Chondrocyte (in vitro differentiated cells): Measurements from ENCODE around the gene HACD2. TPM values are rescaled to one million over a fixed set of nuclear protein-coding genes. Genes with fewer than 3 reads are reported as not detected.

Experiments used
- DNase-seq: peaks from one replicate; pipeline ENCODE4 v3.0.0; 2021; ENCODE audit warnings: mixed read lengths, low spot score
- H3K27ac Mint-ChIP-seq: one replicate; pipeline ENCODE4 v1.8.0; 2021; ENCODE audit warnings: mild to moderate bottlenecking, moderate library complexity, mixed read lengths; ENCODE audit not compliant: unreplicated experiment
- H3K27me3 Mint-ChIP-seq: 2 replicates; pipeline ENCODE4 v1.8.0; 2021; ENCODE audit warnings: low read depth, mixed read lengths
- H3K36me3 Mint-ChIP-seq: 2 replicates; pipeline ENCODE4 v1.8.0; 2021; ENCODE audit warnings: low read depth, mixed read lengths
- H3K4me1 Mint-ChIP-seq: 2 replicates; pipeline ENCODE4 v1.8.0; 2021; ENCODE audit warnings: low read depth, mild to moderate bottlenecking, mixed read lengths
- H3K4me3 Mint-ChIP-seq: one replicate; pipeline ENCODE4 v1.8.0; 2021; ENCODE audit warnings: mild to moderate bottlenecking, moderate library complexity, mixed read lengths; ENCODE audit not compliant: unreplicated experiment
- H3K9me3 Mint-ChIP-seq: 2 replicates; pipeline ENCODE4 v1.8.0; 2021; ENCODE audit warnings: low read depth, mixed read lengths
- total RNA-seq: library from RNA; stranded (reverse); gene quantifications from 3 replicates; pipeline ENCODE4 v1.2.1, GENCODE V29; 2021
- TF ChIP-seq, protein P1 (sequence below): fragments of 200-600 bp; sonication (generic); IDR thresholded peaks from 2 replicates; pipeline ENCODE4 v1.5.0; 2021; ENCODE audit warnings: antibody characterized with exemption, mild to moderate bottlenecking, moderate library complexity

The HACD2 gene
- total RNA-seq, 1 donor from 2014 or later: 79.0 TPM

DNA sequence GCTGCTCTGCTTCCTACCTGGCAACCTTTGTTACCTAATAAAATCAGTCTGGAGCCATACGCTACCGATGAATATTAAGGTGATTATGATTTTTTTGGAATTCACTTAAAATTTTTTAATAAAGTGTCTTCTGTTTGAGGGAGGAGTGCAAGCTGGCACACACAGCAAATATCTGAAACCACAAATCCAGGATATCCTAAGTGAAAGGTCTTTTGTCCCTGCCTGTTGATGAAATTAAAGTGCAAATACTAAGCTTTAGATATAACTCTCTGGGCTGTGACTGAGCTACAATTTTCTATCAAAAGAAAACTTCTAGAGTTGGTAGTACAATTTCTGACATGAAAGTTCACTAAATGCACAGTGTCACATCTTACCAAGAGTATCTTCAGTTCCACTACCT lies 23.7 kb downstream of the HACD2 start:
- H3K4me3 Mint-ChIP-seq: no peak overlapping the region
- DNase-seq: no peak
- H3K9me3 Mint-ChIP-seq: no peaks in the 10 kb centered on the region
- peaks cover 14% of the 10 kb centered on the region for H3K36me3 Mint-ChIP-seq
- H3K27me3 Mint-ChIP-seq: no peaks in the 10 kb centered on the region
- H3K4me1 Mint-ChIP-seq: peaks cover 9% of the 10 kb centered on the region
- TF ChIP-seq, protein P1, sequence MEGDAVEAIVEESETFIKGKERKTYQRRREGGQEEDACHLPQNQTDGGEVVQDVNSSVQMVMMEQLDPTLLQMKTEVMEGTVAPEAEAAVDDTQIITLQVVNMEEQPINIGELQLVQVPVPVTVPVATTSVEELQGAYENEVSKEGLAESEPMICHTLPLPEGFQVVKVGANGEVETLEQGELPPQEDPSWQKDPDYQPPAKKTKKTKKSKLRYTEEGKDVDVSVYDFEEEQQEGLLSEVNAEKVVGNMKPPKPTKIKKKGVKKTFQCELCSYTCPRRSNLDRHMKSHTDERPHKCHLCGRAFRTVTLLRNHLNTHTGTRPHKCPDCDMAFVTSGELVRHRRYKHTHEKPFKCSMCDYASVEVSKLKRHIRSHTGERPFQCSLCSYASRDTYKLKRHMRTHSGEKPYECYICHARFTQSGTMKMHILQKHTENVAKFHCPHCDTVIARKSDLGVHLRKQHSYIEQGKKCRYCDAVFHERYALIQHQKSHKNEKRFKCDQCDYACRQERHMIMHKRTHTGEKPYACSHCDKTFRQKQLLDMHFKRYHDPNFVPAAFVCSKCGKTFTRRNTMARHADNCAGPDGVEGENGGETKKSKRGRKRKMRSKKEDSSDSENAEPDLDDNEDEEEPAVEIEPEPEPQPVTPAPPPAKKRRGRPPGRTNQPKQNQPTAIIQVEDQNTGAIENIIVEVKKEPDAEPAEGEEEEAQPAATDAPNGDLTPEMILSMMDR: no peak
- no peak overlapping the region for H3K27ac Mint-ChIP-seq

GRCh38 chr3:123559040-123559861 lies 25.6 kb downstream of the HACD2 start:
- H3K27me3 Mint-ChIP-seq: no peaks in the 10 kb centered on the region
- peaks cover 25% of the 10 kb centered on the region for H3K36me3 Mint-ChIP-seq
- no peak for DNase-seq
- TF ChIP-seq, protein P1: peak; percentile 94
- H3K27ac Mint-ChIP-seq: no peak overlapping the region
- peaks cover 16% of the 10 kb centered on the region for H3K9me3 Mint-ChIP-seq
- H3K4me3 Mint-ChIP-seq: no peak overlapping the region
- H3K4me1 Mint-ChIP-seq: peaks cover 9% of the 10 kb centered on the region

DNA sequence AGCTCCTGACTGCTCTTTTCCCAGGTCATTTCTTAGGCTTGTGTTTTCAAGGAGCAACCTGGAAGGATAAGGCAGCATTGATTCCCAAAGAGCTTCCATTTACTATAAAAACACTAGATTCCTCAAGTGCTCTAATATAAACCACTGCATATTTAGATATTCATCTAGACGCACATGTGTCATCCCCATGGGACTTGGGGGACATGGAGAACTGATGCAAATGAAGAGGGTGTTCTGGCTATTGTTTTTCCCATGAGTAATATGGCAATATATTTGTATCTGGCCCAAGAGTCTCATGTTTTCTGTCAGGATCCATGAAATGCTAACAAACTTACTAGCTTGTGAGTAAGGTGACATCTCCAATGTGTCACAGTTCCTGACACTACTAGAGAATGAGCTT lies 31.3 kb downstream of the HACD2 start:
- no peak for DNase-seq
- H3K27ac Mint-ChIP-seq: no peak overlapping the region
- peaks cover 31% of the 10 kb centered on the region for H3K9me3 Mint-ChIP-seq
- no peak overlapping the region for H3K4me3 Mint-ChIP-seq
- no peaks in the 10 kb centered on the region for H3K27me3 Mint-ChIP-seq
- TF ChIP-seq, protein P1: no peak
- H3K4me1 Mint-ChIP-seq: peaks cover 7% of the 10 kb centered on the region
- peaks cover 47% of the 10 kb centered on the region for H3K36me3 Mint-ChIP-seq

DNA sequence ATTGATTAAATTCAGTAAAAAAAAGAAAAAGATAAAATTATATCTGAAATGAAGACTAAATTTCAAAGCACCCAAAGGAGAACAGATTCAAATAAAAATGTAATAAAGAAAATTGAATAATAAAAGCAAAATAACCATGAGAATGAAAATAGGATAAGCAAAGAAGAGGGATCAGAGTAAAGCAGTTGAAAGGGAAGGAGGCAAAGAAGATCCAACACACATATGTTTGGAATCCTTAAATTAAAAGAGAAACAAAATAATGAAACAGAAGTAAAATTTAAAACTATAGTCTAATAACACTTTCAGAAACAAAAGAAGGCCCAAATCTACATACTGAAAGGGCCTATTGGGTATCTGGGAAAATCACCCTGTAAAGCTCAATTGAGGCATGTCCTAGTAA lies 32.1 kb downstream of the HACD2 start:
- Mint-ChIP-seq H3K27me3 (no peaks in the 10 kb centered on the region), H3K4me3 (no peak overlapping the region), H3K36me3 (peaks cover 47% of the 10 kb centered on the region), H3K9me3 (peaks cover 31% of the 10 kb centered on the region), H3K27ac (no peak overlapping the region), H3K4me1 (peaks cover 12% of the 10 kb centered on the region)
- TF ChIP-seq, protein P1: no peak
- no peak for DNase-seq

- Mint-ChIP-seq H3K36me3 (peaks cover 47% of the 10 kb centered on the region), H3K4me3 (no peak overlapping the region), H3K9me3 (peaks cover 31% of the 10 kb centered on the region), H3K27ac (peak overlapping the region; percentile 3), H3K4me1 (peaks cover 17% of the 10 kb centered on the region), H3K27me3 (no peaks in the 10 kb centered on the region)
- DNase-seq: no peak
- TF ChIP-seq, protein P1: peak; percentile 73
These were observed 32.6 kb downstream of the HACD2 start for GRCh38 chr3:123552095-123552714.
